GM18519 (cell line): Measurements from ENCODE around the gene MYEF2.

Experiments used
- ATAC-seq: cut with Tn5 transposase; IDR thresholded peaks from one replicate; pipeline ENCODE4 v1.9.1; 2021; ENCODE audit warnings: mild to moderate bottlenecking, moderate library complexity; ENCODE audit not compliant: unreplicated experiment, low FRiP score

Gene MYEF2

GRCh38 chr15:48090666-48091065 is 87.4 kb downstream of the MYEF2 start:
- ATAC-seq, result no peak

GRCh38 chr15:48090115-48090514 is 88.0 kb downstream of the MYEF2 start:
- ATAC-seq, result no peak

GRCh38 chr15:48089702-48090101 is 88.4 kb downstream of the MYEF2 start:
- no peak for ATAC-seq

GRCh38 chr15:48087844-48088243 is 90.3 kb downstream of the MYEF2 start:
- no peak for ATAC-seq

- no peak for ATAC-seq
Observed at GRCh38 chr15:48086576-48086975, 91.5 kb downstream of the MYEF2 start.

GRCh38 chr15:48086133-48086532 is 92.0 kb downstream of the MYEF2 start:
- ATAC-seq, result no peak

- ATAC-seq, result no peak
Observed at GRCh38 chr15:48085591-48085930, 92.5 kb downstream of the MYEF2 start.

GRCh38 chr15:48084759-48085590 is 93.1 kb downstream of the MYEF2 start:
- peak; percentile 49 for ATAC-seq
